ENCODE results near the gene SLC66A3.

The SLC66A3 gene

GRCh38 chr2:11140492-11140891, 14.8 kb upstream of the SLC66A3 start:
- DNase-seq = no peak

DNA sequence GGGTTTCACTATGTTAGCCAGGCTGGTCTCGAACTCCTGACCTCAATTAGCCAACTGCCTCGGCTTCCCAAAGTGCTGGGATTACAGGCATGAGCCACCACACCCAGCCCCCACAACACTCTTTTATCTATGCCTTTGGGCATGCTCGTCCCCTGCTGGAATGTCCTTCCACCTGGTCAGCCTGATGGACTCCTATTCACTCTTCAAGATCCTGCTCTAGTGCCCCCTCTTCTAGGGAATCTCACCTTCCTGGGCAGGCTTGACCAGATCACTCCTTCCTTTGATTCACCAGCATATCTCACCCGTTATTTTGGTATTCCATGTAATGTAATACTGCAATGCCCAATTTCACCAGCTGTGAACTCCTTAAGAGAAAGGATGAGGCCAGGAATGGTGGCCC, 13.9 kb upstream of the SLC66A3 start:
- no peak for DNase-seq

DNA sequence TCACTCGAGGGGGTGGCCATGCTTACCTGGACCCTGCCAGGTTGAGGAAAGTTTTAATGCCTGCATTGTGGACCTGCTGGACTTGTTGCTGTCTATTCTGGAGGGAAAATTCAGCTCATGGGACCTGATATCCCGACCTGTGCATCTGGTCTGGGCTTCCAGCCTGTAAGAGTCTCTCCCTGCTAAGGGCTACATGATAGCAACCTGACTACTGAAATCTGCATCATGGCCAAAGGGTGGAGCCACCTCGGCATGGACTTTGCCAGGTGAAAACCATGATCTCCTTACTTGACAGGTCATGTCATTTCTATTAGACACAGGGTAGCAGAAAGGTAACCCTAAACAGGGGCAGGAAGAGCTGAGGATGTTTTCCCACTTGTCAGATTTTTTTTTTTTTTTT, 12.9 kb upstream of the SLC66A3 start:
- DNase-seq = no peak

DNA sequence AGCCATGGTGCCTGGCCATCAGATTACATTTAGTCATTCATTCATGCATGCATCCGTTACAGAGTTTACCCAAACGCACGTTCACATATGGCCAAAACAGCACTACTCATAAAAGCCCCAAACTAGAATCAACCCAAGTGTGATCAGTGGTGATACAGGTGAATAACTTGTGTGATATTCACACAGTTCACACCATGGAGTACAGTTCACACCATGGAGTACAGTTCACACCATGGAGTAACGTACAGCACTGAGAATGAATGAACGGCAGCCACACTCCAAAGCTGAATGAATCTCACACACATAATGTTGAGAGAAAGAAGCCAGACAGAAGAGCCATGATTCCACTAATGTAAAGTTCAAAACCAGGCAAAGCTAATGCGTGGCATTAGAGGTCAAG, 12.3 kb upstream of the SLC66A3 start:
- no peak for DNase-seq

- DNase-seq = no peak
These were observed 11.1 kb upstream of the SLC66A3 start for GRCh38 chr2:11144077-11144737.

GRCh38 chr2:11144738-11145079, 10.6 kb upstream of the SLC66A3 start:
- no peak for DNase-seq

DNA sequence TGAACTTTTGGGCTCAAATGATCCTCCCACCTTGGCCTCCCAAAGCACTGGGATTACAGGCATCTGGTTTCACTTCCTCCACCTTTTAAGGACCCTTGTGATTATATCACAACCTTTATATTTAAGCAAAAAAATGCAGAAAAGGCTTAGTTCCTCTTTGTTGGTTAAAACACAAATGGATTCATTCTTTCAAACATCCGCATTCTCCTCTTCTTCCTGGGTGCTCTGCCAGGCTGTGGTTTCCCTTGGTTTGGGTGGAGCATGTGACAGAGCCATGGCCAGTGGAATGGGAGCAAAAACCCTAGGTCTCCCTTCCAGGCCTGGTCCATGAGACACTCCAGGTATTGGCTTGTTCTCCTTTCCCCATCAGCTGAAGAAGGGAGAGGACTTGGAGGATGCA, 9.9 kb upstream of the SLC66A3 start:
- no peak for DNase-seq

- DNase-seq = no peak
These were observed 9.2 kb upstream of the SLC66A3 start for GRCh38 chr2:11146076-11146475.

DNA sequence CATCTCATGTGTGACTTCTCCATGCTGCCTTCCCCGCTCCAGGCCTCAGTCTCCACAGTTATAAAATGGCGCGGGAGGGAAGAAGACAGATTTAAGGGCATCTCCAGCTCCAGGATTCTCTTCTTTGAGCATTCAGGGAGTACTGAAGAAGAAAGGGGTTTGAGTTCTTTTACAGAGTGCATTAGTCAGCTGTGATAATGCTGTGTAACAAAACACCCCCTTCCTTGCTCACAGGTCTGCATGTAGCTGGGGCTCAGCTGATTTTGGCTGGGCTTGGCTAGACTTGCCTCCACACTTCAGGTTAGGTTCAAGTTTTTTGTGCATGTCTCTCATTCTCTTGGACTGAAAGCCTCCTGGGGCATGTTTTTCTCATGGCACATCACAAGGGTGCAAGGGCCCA, 8.0 kb upstream of the SLC66A3 start:
- no peak for DNase-seq

DNA sequence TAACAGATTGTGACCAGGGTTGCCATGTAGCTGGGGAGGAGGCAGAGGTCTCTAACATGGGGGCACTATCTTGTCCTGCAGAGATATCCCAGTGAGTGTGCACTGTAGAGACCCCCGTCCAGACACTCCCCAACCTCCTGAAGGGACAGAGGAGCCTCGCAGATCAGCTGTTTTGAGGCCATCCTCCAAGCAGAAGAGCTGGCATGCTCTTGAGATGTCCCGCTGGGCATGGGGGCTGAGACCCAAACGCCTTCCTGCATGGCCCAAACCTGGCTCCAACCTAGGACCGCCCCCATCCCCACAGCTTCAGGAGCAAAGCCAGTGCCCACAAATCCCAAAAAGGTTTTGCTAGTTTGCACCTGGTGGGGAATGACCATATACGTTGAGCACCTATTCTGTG, 2.7 kb upstream of the SLC66A3 start:
- DNase-seq = no peak

- no peak for DNase-seq
These were observed 998 bp upstream of the SLC66A3 start for GRCh38 chr2:11154016-11154922.

GRCh38 chr2:11154923-11155380, 315 bp upstream of the SLC66A3 start:
- peak; percentile 89 for DNase-seq

- no peak for DNase-seq
These were observed 1.3 kb downstream of the SLC66A3 start for GRCh38 chr2:11156396-11157075.

DNA sequence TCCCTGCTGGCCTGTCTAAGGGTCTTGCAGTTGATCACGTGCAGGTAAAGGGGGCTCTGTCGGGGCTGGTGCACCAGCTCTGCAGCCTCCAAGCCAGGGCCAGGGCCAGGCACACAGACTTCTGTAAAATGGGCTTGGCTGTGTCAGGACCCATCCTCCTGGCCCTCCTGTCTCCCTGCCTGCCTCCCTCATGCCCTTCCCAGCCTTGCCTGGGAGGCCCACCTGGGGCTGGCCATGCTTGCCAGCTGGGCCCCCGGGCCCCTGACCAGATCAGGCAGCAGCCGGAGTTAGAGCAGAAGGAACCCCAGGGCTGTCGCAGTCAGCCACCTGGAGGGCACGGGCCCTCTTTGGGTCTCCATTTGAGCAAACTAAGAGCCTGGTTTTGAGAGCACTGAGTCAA, 2.0 kb downstream of the SLC66A3 start:
- DNase-seq = no peak

GRCh38 chr2:11157731-11158130, 2.5 kb downstream of the SLC66A3 start:
- DNase-seq = no peak

DNA sequence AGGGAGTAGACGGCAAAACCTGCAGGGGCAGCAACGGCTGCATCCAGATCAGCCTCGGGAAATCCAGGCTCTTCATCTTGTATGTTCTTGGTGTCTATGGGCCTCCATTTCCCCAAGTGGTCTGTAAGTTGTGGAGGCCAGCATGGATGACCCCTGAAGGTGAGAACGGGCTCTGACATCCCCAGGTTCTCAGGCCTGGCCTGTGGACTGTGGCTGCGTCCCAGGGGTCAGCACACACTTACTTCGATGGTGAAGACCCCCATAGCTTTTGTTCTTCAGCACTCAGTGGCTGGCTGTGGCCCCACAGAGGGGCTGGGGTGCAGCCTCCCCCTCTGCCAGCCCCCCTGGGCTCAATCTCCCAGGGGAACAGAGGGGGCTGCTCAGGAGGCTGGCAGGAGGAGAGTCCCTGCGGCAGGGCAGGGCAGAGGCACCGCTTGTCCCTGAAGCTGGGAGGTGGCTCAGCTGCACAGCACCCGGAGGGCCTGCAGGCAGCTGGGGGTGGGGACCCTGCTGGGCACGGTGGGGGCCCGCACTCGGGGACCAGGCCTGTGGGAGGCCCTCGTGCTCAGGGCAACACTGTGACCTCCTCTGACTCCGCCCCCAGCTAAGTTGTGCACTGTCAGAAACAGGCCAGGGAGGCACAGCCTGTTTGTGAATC, 3.8 kb downstream of the SLC66A3 start:
- no peak for DNase-seq

- DNase-seq = no peak
These were observed 4.4 kb downstream of the SLC66A3 start for GRCh38 chr2:11159574-11160170.

GRCh38 chr2:11160256-11160655, 5.0 kb downstream of the SLC66A3 start:
- DNase-seq = no peak

GRCh38 chr2:11160731-11161455, 5.6 kb downstream of the SLC66A3 start:
- DNase-seq = no peak

GRCh38 chr2:11161747-11162146, 6.5 kb downstream of the SLC66A3 start:
- no peak for DNase-seq

- no peak for DNase-seq
These were observed 8.4 kb downstream of the SLC66A3 start for GRCh38 chr2:11163439-11164317.
